Panc1 (cell line): ENCODE data around the gene PDPK1.
"Not testable (repeated sequence)": the region's sequence is repeated elsewhere in the genome, so short reads cannot be mapped to it uniquely, and the experiment has no call there.

Experiments
- CTCF ChIP-seq: fragments of 450-650 bp; IDR thresholded peaks from 2 replicates; pipeline ENCODE4 v1.5.1; 2017; ENCODE audit warnings: mild to moderate bottlenecking
- POLR2AphosphoS5 ChIP-seq: IDR thresholded peaks from 2 replicates; pipeline ENCODE4 v1.6.1; 2012; ENCODE audit warnings: mild to moderate bottlenecking, low read depth, low read length, moderate library complexity
- SIN3A ChIP-seq: IDR thresholded peaks from 2 replicates; pipeline ENCODE4 v1.6.1; 2012; ENCODE audit warnings: low read depth, mild to moderate bottlenecking, low read length, moderate library complexity, borderline replicate concordance; ENCODE audit not compliant: insufficient read depth
- TCF7L2 ChIP-seq: IDR thresholded peaks from 2 replicates; pipeline ENCODE4 v1.6.1; 2011; ENCODE audit warnings: mild to moderate bottlenecking, low read depth, low read length, inconsistent platforms

GRCh38 chr16:2554709-2555425 lies 17.0 kb downstream of the PDPK1 start:
- not testable (repeated sequence) for TF ChIP-seq CTCF, SIN3A, TCF7L2, POLR2AphosphoS5
